H1 (cell line): ENCODE results near the gene CCDC83. TPM values are rescaled to one million over a fixed set of nuclear protein-coding genes. Genes with fewer than 3 reads are reported as not detected.

Source experiments
- EZH2 ChIP-seq: fragments of 200-600 bp; sonication (generic); IDR thresholded peaks from 2 replicates; pipeline ENCODE4 v1.7.1; 2012; ENCODE audit warnings: low read depth, mild to moderate bottlenecking, moderate library complexity, low read length, inconsistent platforms; ENCODE audit not compliant: severe bottlenecking
- SP2 ChIP-seq: IDR thresholded peaks from 2 replicates; pipeline ENCODE4 v1.6.1; 2012; ENCODE audit warnings: mild to moderate bottlenecking, low read length, inconsistent platforms
- polyA plus RNA-seq, 7 experiments: library from polyadenylated mRNA; depleted of rRNA in 3 of 7; stranded (reverse) in 5 of 7; unstranded in 2 of 7; fragments of >200 nt in 5 of 7; fragments of 200-250 nt in 2 of 7; gene quantifications; 1 replicate in 5 of 7; 2 replicates in 1 of 7; 4 replicates in 1 of 7; pipeline versions ENCODE4 v1.2.1 to v1.2.3, GENCODE V29; 2011 to 2013; ENCODE audit warnings: missing spikeins in 2 of 7, mixed read lengths in 2 of 7
- total RNA-seq: library from RNA; stranded (reverse); fragmentation: NEBNext Ultra II Directional; extraction: Animal tissue kit (Norgen Biotek cat#: 25700); gene quantifications from 2 replicates; pipeline ENCODE4 v1.2.1, GENCODE V29; 2021

The CCDC83 gene
- total and polyA plus RNA-seq, 2 of the 8 experiments (the other 6 are each of a cell fraction or from before 2014, with no cell fraction given), result not detected

GRCh38 chr11:85809191-85809590, 46.0 kb upstream of the CCDC83 start (continued):
- TF ChIP-seq EZH2, result no peak
- TF ChIP-seq SP2, result no peak
- TF ChIP-seq, all 59 proteins: peak for 0
